DOHH2 (cell line): ENCODE measurements around the gene IFI27L2.

ENCODE experiments used
- EZH2phosphoT487 ChIP-seq: fragments of 200-600 bp; sonication (generic); IDR thresholded peaks from 2 replicates; pipeline ENCODE4 v1.6.1; 2017; ENCODE audit warnings: borderline replicate concordance, mild to moderate bottlenecking, antibody characterized with exemption, low read length, moderate library complexity, mixed read lengths
- TF ChIP-seq, protein P1 (sequence below): fragments of 200-600 bp; sonication (generic); IDR thresholded peaks from one replicate; pipeline ENCODE4 v1.5.1; 2014; ENCODE audit warnings: antibody characterized with exemption, mild to moderate bottlenecking, low read depth, low read length; ENCODE audit not compliant: poor library complexity, severe bottlenecking

DNA sequence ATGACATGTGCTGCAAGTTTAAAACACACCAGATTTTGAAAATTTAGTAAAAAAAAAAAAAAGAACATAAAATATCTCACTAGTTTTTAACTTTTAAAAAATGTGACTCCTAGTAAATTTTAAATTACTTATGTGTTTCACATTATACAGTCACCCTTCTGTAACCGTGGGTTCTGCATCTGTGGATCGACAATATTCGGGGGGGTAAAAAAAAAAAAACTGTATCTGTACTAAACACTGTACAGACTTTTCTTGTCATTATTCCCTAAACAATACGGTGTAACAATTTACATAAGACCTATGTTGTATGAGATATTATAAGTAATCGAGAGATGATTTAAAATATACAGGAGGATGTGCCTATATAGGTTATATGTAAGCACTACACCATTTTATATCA, 51.6 kb downstream of the IFI27L2 start:
- TF ChIP-seq, protein P1, sequence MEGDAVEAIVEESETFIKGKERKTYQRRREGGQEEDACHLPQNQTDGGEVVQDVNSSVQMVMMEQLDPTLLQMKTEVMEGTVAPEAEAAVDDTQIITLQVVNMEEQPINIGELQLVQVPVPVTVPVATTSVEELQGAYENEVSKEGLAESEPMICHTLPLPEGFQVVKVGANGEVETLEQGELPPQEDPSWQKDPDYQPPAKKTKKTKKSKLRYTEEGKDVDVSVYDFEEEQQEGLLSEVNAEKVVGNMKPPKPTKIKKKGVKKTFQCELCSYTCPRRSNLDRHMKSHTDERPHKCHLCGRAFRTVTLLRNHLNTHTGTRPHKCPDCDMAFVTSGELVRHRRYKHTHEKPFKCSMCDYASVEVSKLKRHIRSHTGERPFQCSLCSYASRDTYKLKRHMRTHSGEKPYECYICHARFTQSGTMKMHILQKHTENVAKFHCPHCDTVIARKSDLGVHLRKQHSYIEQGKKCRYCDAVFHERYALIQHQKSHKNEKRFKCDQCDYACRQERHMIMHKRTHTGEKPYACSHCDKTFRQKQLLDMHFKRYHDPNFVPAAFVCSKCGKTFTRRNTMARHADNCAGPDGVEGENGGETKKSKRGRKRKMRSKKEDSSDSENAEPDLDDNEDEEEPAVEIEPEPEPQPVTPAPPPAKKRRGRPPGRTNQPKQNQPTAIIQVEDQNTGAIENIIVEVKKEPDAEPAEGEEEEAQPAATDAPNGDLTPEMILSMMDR: no peak
- TF ChIP-seq EZH2phosphoT487: no peak
